Measurements from ENCODE around the gene CYP2A6. TPM values are rescaled to one million over a fixed set of nuclear protein-coding genes. Genes with fewer than 3 reads are reported as not detected.
"Not testable (repeated sequence)": the region's sequence is repeated elsewhere in the genome, so short reads cannot be mapped to it uniquely, and the experiment has no call there.

CYP2A6 gene
- total and polyA plus RNA-seq, 10 donors: 0.33 TPM; not detected in 9

- Histone ChIP-seq H3K4me3 (peak overlapping the region; percentile 33 to 73 (median 48)), H3K36me3 (peaks cover 0 to 43% (median 25%) of the 10 kb centered on the region in 6 donors), H3K4me1 (peaks cover 52 to 82% (median 67%) of the 10 kb centered on the region in 6 donors), H3K27ac (peak overlapping the region in 7 of 8 donors; percentile 77 to 98 (median 83))
- TF ChIP-seq CTCF (IDR thresholded peaks at IDR 0.05 in 8 of 11, conservative IDR thresholded peaks at IDR 0.05 in 3 of 11): peak in 5 of 11 experiments; percentile 12 to 44 (median 32)
- peak; percentile 57 to 79 (median 71) for TF ChIP-seq POLR2AphosphoS5 (IDR thresholded peaks at IDR 0.05)
- H3K27me3 ChIP-seq (replicated peaks in 1 of 7); intact Hi-C loops (cut with DNase I; ENCODE audit: low total_unique reads); H3K9me3 ChIP-seq: not testable (repeated sequence)
- 1 to 11% (median 6%) methylated on average over 18 to 65 of the region's 65 CpGs for WGBS, 5 donors
- DNase-seq: peak; percentile 94
Measured at GRCh38 chr19:40810649-40811408, 39.4 kb downstream of the CYP2A6 start.

GRCh38 chr19:40810160-40810559 lies 40.1 kb downstream of the CYP2A6 start:
- Histone ChIP-seq H3K9me3 (no peaks in the 10 kb centered on the region), H3K4me3 (peak overlapping the region in 7 of 8 donors; percentile 37 to 73 (median 48)), H3K27me3 (replicated peaks in 1 of 7) (no peaks in the 10 kb centered on the region), H3K27ac (peak overlapping the region; percentile 14 to 98 (median 82)), H3K4me1 (peaks cover 59 to 89% (median 74%) of the 10 kb centered on the region in 6 donors), H3K36me3 (peaks cover 0 to 50% (median 29%) of the 10 kb centered on the region in 6 donors)
- peak; percentile 65 for DNase-seq
- WGBS, 5 donors: 66 to 81% (median 69%) methylated on average over 11 to 14 of the region's 14 CpGs
- intact Hi-C loops (cut with DNase I; ENCODE audit: low total_unique reads): no loop called here
- no peak for TF ChIP-seq POLR2A (IDR thresholded peaks at IDR 0.05)
- no peak for TF ChIP-seq POLR2AphosphoS5 (IDR thresholded peaks at IDR 0.05)
- TF ChIP-seq CTCF (IDR thresholded peaks at IDR 0.05 in 8 of 11, conservative IDR thresholded peaks at IDR 0.05 in 3 of 11): no peak

- Histone ChIP-seq H3K27ac (peak overlapping the region in 6 of 8 donors; percentile 14 to 98 (median 90)), H3K27me3 (replicated peaks in 1 of 7) (no peaks in the 10 kb centered on the region), H3K4me3 (peak overlapping the region in 6 of 8 donors; percentile 22 to 73 (median 48)), H3K9me3 (no peaks in the 10 kb centered on the region), H3K4me1 (peaks cover 66 to 95% (median 80%) of the 10 kb centered on the region in 6 donors), H3K36me3 (peaks cover 0 to 56% (median 33%) of the 10 kb centered on the region in 6 donors)
- 77 to 90% (median 88%) methylated on average over 29 to 39 of the region's 39 CpGs for whole genome bisulfite sequencing, 5 donors
- intact Hi-C loops (cut with DNase I; ENCODE audit: low total_unique reads): loop anchor here (10.0 kb wide), 1 partner anchor 55 kb away; the partner anchor contains the start of genes ACTMAP and SNRPA
- peak; percentile 81 for DNase-seq
- TF ChIP-seq POLR2A (IDR thresholded peaks at IDR 0.05): no peak
- peak; percentile 46 to 84 (median 68) for TF ChIP-seq POLR2AphosphoS5 (IDR thresholded peaks at IDR 0.05)
Measured at GRCh38 chr19:40809358-40810086, 40.7 kb downstream of the CYP2A6 start.

DNA sequence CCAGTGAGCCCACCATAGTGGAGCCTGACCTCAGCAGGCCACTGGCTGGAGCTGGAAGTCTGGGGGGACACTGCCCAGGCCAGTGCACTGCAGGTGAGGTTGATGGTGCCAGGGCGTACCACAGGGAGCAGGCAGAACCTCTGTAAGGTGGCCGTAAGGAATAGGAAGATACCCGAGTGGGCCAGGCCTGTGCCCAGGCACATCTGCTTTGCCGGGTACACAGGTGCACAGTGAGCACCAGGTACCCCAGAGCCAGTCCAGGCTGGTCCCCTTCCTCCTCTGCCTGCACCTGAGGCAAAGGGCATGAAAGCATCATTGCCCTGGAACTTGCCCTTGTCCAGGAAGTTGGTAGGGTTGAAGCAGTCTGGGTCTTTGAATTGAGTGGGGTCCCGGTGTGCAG lies 41.8 kb downstream of the CYP2A6 start:
- H3K27ac ChIP-seq: peak overlapping the region in 7 of 8 donors; percentile 35 to 99 (median 96)
- H3K9me3 ChIP-seq: no peaks in the 10 kb centered on the region
- H3K4me1 ChIP-seq: peaks cover 76 to 98% (median 91%) of the 10 kb centered on the region in 6 donors
- intact Hi-C loops (cut with DNase I; ENCODE audit: low total_unique reads): loop anchor here (10.0 kb wide), 1 partner anchor 54 kb away; the partner anchor contains the start of genes ACTMAP and SNRPA
- TF ChIP-seq CTCF (IDR thresholded peaks at IDR 0.05 in 8 of 11, conservative IDR thresholded peaks at IDR 0.05 in 3 of 11) (no peak), POLR2A (IDR thresholded peaks at IDR 0.05) (no peak), POLR2AphosphoS5 (IDR thresholded peaks at IDR 0.05) (peak in 2 of 3 donors; percentile 50 to 72)
- 83 to 91% (median 87%) methylated on average over 5 of the region's 5 CpGs for WGBS, 5 donors
- H3K36me3 ChIP-seq: peaks cover 0 to 65% (median 34%) of the 10 kb centered on the region in 6 donors
- peak overlapping the region in 1 of 8 donors; percentile 11 for H3K4me3 ChIP-seq
- DNase-seq: peak; percentile 77
- H3K27me3 ChIP-seq (replicated peaks in 1 of 7): no peaks in the 10 kb centered on the region
